Neural progenitor cell (in vitro differentiated cells): ENCODE data around the gene MRGPRG. TPM values are rescaled to one million over a fixed set of nuclear protein-coding genes. Genes with fewer than 3 reads are reported as not detected.

Experiments used
- DNase-seq: peaks from one replicate; pipeline ENCODE4 v3.0.0-alpha.2; 2016; ENCODE audit warnings: low spot score
- H2AFZ ChIP-seq: fragments of 200-600 bp; sonication (generic); replicated peaks from 2 replicates; pipeline ENCODE4 v1.6.1; 2016; ENCODE audit warnings: antibody characterized with exemption
- H3F3A ChIP-seq: fragments of 200-600 bp; sonication (generic); 2 replicates; pipeline ENCODE4 v1.6.1; 2016; ENCODE audit warnings: antibody characterized with exemption, low read depth
- H3K27ac ChIP-seq: fragments of 200-600 bp; sonication (generic); 2 replicates; pipeline ENCODE4 v1.5.1; 2016; ENCODE audit warnings: mild to moderate bottlenecking
- H3K27me3 ChIP-seq: fragments of 200-600 bp; sonication (generic); 2 replicates; pipeline ENCODE4 v1.6.1; 2016; ENCODE audit warnings: mild to moderate bottlenecking, moderate library complexity
- H3K36me3 ChIP-seq: fragments of 200-600 bp; sonication (generic); 2 replicates; pipeline ENCODE4 v1.5.1; 2016
- H3K4me1 ChIP-seq: fragments of 200-600 bp; sonication (generic); 2 replicates; pipeline ENCODE4 v1.6.1; 2016; ENCODE audit warnings: mixed run types
- H3K4me2 ChIP-seq: fragments of 200-600 bp; sonication (generic); 2 replicates; pipeline ENCODE4 v1.6.1; 2016
- H3K4me3 ChIP-seq: fragments of 200-600 bp; sonication (generic); 2 replicates; pipeline ENCODE4 v1.5.1; 2016
- H3K79me2 ChIP-seq: fragments of 200-600 bp; sonication (generic); 2 replicates; pipeline ENCODE4 v1.6.1; 2016; ENCODE audit warnings: low read depth
- H3K9ac ChIP-seq: fragments of 200-600 bp; sonication (generic); 2 replicates; pipeline ENCODE4 v1.6.1; 2016
- H3K9me3 ChIP-seq: fragments of 200-600 bp; sonication (generic); 2 replicates; pipeline ENCODE4 v1.5.1; 2016; ENCODE audit warnings: low read depth
- H4K20me1 ChIP-seq: fragments of 200-600 bp; sonication (generic); 2 replicates; pipeline ENCODE4 v1.6.1; 2016; ENCODE audit warnings: low read depth
- H3K27ac Mint-ChIP-seq: 3 replicates; pipeline ENCODE4 v1.8.0; 2021; ENCODE audit warnings: mixed read lengths
- H3K27me3 Mint-ChIP-seq: 2 replicates; pipeline ENCODE4 v1.8.0; 2022; ENCODE audit warnings: low read depth, mild to moderate bottlenecking, inconsistent platforms, moderate library complexity, mixed read lengths; ENCODE audit not compliant: insufficient read depth
- H3K36me3 Mint-ChIP-seq: 3 replicates; pipeline ENCODE4 v1.8.0; 2021; ENCODE audit warnings: mixed read lengths
- H3K4me1 Mint-ChIP-seq: 3 replicates; pipeline ENCODE4 v1.8.0; 2021; ENCODE audit warnings: mixed read lengths
- H3K4me3 Mint-ChIP-seq: 3 replicates; pipeline ENCODE4 v1.8.0; 2021; ENCODE audit warnings: mild to moderate bottlenecking, moderate library complexity, mixed read lengths
- H3K9me3 Mint-ChIP-seq: 3 replicates; pipeline ENCODE4 v1.8.0; 2020; ENCODE audit warnings: mixed read lengths
- EZH2 ChIP-seq: fragments of 200-600 bp; sonication (generic); IDR thresholded peaks from 2 replicates; pipeline ENCODE4 v1.6.1; 2017; ENCODE audit warnings: antibody characterized with exemption, mild to moderate bottlenecking, moderate library complexity
- EZH2phosphoT487 ChIP-seq: fragments of 200-600 bp; sonication (generic); IDR thresholded peaks from 2 replicates; pipeline ENCODE4 v1.6.1; 2017; ENCODE audit warnings: antibody characterized with exemption
- total RNA-seq: library from RNA; depleted of rRNA; stranded (reverse); fragments of >200 nt; gene quantifications from 2 replicates; pipeline ENCODE4 v1.2.3, GENCODE V29; 2015; ENCODE audit warnings: low replicate concordance
- TF ChIP-seq, protein P1 (sequence below): fragments of 200-600 bp; sonication (generic); IDR thresholded peaks from 2 replicates; pipeline ENCODE4 v1.5.1; 2017; ENCODE audit warnings: antibody characterized with exemption, mild to moderate bottlenecking

The MRGPRG gene
- total RNA-seq, 1 donor from 2014 or later, result not detected

DNA sequence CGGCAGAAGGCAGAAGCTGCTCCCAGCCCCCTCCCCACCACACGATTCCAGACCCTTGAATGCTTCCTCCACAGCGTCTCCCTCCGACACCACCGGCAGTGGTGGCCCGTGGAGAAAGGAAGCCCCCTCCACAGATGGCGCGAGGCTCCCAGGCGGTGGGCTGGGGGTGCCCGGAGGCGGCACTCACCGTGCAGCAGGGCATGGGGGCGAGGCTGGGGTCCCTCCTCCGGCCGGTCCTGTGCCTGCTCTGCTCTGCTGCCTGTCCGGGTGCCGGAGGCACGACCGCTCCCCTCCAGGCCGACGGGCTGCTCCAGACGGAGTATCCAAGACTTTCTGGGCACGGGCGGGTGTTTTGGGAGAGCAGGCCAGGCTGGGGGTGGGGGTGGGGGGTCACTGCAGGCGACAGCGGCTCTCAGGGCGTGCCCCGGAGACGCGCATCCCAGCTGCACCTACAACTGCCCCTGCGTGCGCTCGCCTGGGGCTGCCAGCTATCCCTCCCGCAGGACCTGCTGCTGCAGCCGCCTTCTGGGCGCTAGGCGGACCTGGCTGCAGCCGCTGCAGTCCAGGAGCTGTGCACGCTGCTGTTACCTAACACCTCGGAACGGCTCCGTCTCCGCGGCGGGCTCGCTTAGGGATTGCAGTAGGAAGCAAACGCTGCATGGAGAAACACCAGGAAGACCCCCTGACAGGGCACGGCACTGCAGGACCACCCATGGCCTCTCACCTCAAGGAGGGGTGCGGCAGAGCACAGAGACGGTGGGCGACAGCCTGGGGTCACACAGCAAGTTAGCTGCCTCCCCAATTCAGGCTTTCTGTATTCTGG, 15.2 kb downstream of the MRGPRG start:
- Mint-ChIP-seq H3K27me3 (peaks cover 20% of the 10 kb centered on the region), H3K27ac (no peak overlapping the region), H3K36me3 (no peaks in the 10 kb centered on the region), H3K4me3 (no peak overlapping the region), H3K4me1 (peaks cover 6% of the 10 kb centered on the region), H3K9me3 (no peaks in the 10 kb centered on the region)
- TF ChIP-seq EZH2 (peak; percentile 61), EZH2phosphoT487 (no peak)
- TF ChIP-seq, protein P1, sequence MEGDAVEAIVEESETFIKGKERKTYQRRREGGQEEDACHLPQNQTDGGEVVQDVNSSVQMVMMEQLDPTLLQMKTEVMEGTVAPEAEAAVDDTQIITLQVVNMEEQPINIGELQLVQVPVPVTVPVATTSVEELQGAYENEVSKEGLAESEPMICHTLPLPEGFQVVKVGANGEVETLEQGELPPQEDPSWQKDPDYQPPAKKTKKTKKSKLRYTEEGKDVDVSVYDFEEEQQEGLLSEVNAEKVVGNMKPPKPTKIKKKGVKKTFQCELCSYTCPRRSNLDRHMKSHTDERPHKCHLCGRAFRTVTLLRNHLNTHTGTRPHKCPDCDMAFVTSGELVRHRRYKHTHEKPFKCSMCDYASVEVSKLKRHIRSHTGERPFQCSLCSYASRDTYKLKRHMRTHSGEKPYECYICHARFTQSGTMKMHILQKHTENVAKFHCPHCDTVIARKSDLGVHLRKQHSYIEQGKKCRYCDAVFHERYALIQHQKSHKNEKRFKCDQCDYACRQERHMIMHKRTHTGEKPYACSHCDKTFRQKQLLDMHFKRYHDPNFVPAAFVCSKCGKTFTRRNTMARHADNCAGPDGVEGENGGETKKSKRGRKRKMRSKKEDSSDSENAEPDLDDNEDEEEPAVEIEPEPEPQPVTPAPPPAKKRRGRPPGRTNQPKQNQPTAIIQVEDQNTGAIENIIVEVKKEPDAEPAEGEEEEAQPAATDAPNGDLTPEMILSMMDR, result peak; percentile 19
- H3K9ac ChIP-seq, result no peak overlapping the region
- H3K4me2 ChIP-seq, result peak overlapping the region; percentile 92
- H2AFZ ChIP-seq, result peak overlapping the region; percentile 92
- H3K9me3 ChIP-seq, result no peaks in the 10 kb centered on the region
- no peaks in the 10 kb centered on the region for H3K36me3 ChIP-seq
- H3K79me2 ChIP-seq, result no peaks in the 10 kb centered on the region
- no peaks in the 10 kb centered on the region for H3F3A ChIP-seq
- no peak overlapping the region for H3K27ac ChIP-seq
- H3K4me3 ChIP-seq, result peak overlapping the region; percentile 53
- H3K4me1 ChIP-seq, result peaks cover 7% of the 10 kb centered on the region
- no peaks in the 10 kb centered on the region for H4K20me1 ChIP-seq
- H3K27me3 ChIP-seq, result peaks cover 48% of the 10 kb centered on the region
- DNase-seq, result peak; percentile 84

DNA sequence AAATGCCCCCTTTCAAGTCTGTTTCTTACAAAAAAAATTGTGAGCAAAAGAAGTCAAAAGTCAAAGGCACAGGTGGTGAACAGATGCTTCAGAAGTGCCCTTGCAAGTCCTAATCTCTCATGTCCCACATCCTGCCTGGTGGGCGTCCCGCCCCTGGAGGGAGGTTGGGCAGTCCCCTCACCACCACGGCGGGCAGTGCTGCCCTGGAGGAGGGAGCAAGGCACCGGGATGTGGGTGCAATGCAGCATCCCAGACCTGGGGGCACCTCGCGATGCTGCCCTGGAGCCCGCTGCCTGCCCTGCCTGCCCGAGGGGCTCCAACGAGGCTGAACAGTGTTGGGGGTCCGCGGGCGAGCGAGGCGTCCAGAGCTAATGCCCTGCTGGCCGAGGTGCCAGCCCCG, 15.9 kb downstream of the MRGPRG start:
- peak overlapping the region; percentile 13 for H3K4me3 Mint-ChIP-seq
- Histone ChIP-seq H3K27me3 (peaks cover 48% of the 10 kb centered on the region), H3F3A (no peaks in the 10 kb centered on the region), H4K20me1 (no peaks in the 10 kb centered on the region), H3K27ac (no peak overlapping the region), H3K36me3 (no peaks in the 10 kb centered on the region), H3K4me2 (peak overlapping the region; percentile 92), H3K79me2 (no peaks in the 10 kb centered on the region), H3K9ac (no peak overlapping the region), H2AFZ (peak overlapping the region; percentile 92), H3K4me1 (peaks cover 7% of the 10 kb centered on the region), H3K4me3 (peak overlapping the region; percentile 53), H3K9me3 (no peaks in the 10 kb centered on the region)
- peaks cover 6% of the 10 kb centered on the region for H3K4me1 Mint-ChIP-seq
- no peak for TF ChIP-seq EZH2
- no peak overlapping the region for H3K27ac Mint-ChIP-seq
- no peaks in the 10 kb centered on the region for H3K9me3 Mint-ChIP-seq
- H3K36me3 Mint-ChIP-seq, result no peaks in the 10 kb centered on the region
- peaks cover 20% of the 10 kb centered on the region for H3K27me3 Mint-ChIP-seq
- no peak for DNase-seq

DNA sequence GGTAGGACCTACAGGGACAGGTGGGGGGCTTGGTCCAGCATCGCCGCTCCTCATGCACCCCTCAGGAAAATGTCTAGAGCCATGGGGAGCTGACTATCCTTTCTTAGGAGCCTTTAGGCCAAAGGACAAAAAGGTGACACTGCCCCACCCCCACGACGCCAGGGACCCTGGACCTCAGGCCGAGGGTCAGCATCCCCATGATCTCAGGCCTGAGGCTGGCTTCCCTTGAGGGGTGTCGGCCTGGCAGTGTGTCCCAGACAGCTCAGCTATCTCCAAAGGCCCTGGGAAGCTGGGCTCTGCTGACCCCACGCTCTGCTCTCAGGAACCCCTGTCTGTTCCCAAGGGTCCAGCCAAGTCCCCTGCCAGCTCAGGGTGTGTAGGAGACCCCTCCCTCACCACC, 16.3 kb downstream of the MRGPRG start:
- Histone ChIP-seq H2AFZ (no peak overlapping the region), H3K27me3 (peaks cover 48% of the 10 kb centered on the region), H3K9ac (no peak overlapping the region), H3K9me3 (no peaks in the 10 kb centered on the region), H3K79me2 (no peaks in the 10 kb centered on the region), H3K27ac (no peak overlapping the region), H3K4me2 (no peak overlapping the region), H3F3A (no peaks in the 10 kb centered on the region), H3K4me3 (no peak overlapping the region), H4K20me1 (no peaks in the 10 kb centered on the region), H3K36me3 (no peaks in the 10 kb centered on the region), H3K4me1 (peaks cover 7% of the 10 kb centered on the region)
- H3K4me3 Mint-ChIP-seq, result peak overlapping the region; percentile 13
- H3K9me3 Mint-ChIP-seq, result no peaks in the 10 kb centered on the region
- no peak for DNase-seq
- no peak overlapping the region for H3K27ac Mint-ChIP-seq
- H3K4me1 Mint-ChIP-seq, result peaks cover 6% of the 10 kb centered on the region
- TF ChIP-seq EZH2phosphoT487 (no peak), EZH2 (no peak)
- TF ChIP-seq, protein P1, result no peak
- peaks cover 20% of the 10 kb centered on the region for H3K27me3 Mint-ChIP-seq
- no peaks in the 10 kb centered on the region for H3K36me3 Mint-ChIP-seq

DNA sequence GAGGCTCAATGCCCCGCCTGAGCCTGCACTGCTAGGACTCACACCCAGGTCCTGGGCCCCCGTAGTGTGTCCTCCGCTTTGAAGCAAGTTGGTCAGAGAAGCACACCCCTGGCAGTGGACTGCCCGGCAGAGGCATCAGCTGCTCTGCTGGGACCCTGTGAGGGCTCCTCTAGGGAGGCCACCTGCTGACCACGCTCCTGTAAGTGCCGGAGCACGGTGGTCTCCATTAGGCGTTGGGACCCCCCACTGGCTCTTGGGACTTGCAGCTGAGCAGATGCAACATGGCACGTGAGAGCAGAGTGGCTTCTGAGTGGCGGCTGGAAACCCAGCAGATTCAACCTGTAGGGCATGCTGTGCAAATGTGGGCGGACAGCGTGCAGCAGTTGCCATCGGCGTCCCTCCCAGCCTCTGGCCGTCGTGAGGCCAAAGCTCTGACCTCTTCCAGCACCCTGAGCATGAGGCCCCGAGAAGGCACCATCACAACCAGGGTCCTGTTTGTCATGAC, 16.9 kb downstream of the MRGPRG start:
- DNase-seq, result no peak
- Mint-ChIP-seq H3K9me3 (no peaks in the 10 kb centered on the region), H3K4me3 (no peak overlapping the region), H3K36me3 (no peaks in the 10 kb centered on the region), H3K27ac (no peak overlapping the region), H3K4me1 (peaks cover 6% of the 10 kb centered on the region), H3K27me3 (peaks cover 20% of the 10 kb centered on the region)
- no peak overlapping the region for H3K27ac ChIP-seq
- H3K9ac ChIP-seq, result no peak overlapping the region
- peaks cover 48% of the 10 kb centered on the region for H3K27me3 ChIP-seq
- H3K9me3 ChIP-seq, result no peaks in the 10 kb centered on the region
- no peak overlapping the region for H3K4me3 ChIP-seq
- no peaks in the 10 kb centered on the region for H3F3A ChIP-seq
- H3K79me2 ChIP-seq, result no peaks in the 10 kb centered on the region
- peaks cover 7% of the 10 kb centered on the region for H3K4me1 ChIP-seq
- H3K36me3 ChIP-seq, result no peaks in the 10 kb centered on the region
- no peak for TF ChIP-seq EZH2phosphoT487
- TF ChIP-seq, protein P1, result no peak
- no peak for TF ChIP-seq EZH2
- H3K4me2 ChIP-seq, result no peak overlapping the region
- no peaks in the 10 kb centered on the region for H4K20me1 ChIP-seq
- H2AFZ ChIP-seq, result no peak overlapping the region
